ENCODE measurements around the gene RPUSD3. TPM values are rescaled to one million over a fixed set of nuclear protein-coding genes. Genes with fewer than 3 reads are reported as not detected.

Gene RPUSD3
- total and polyA plus RNA-seq, 10 donors, result 21.3 to 41.7 (median 30.0) TPM

DNA sequence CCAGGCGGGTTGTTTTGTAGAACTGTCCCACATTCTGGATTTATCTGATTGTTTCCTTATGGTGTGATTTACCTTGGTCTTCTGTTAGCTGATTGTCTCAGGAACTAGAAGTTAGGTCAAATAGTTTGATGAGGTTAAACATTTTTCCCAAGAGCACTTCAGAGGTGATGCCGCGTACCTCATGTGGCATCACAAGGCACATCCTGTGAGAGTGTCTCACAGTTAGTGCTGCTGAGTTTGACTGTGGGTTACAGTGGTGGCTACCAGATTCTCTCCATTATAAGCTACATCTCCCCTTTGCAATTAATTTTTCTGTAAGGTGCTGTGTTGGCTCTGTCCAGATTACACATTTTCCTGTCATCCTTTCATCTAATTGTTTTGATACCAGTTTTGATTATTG is 12.6 kb downstream of the RPUSD3 start:
- Histone ChIP-seq H3K27ac (no peak overlapping the region), H3K9me3 (no peaks in the 10 kb centered on the region), H3K4me1 (peaks cover 0 to 6% (median 0%) of the 10 kb centered on the region in 6 donors), H3K27me3 (replicated peaks in 1 of 7) (no peaks in the 10 kb centered on the region), H3K36me3 (peaks cover 0 to 97% (median 42%) of the 10 kb centered on the region in 6 donors), H3K4me3 (no peak overlapping the region)
- intact Hi-C loops (cut with DNase I; ENCODE audit: low total_unique reads), result no loop called here
- WGBS, 5 donors, result 90 to 96% (median 94%) methylated on average over 3 of the region's 3 CpGs
- DNase-seq, result no peak
- TF ChIP-seq POLR2AphosphoS5 (IDR thresholded peaks at IDR 0.05) (no peak), POLR2A (IDR thresholded peaks at IDR 0.05) (no peak)
- TF ChIP-seq, protein P1, sequence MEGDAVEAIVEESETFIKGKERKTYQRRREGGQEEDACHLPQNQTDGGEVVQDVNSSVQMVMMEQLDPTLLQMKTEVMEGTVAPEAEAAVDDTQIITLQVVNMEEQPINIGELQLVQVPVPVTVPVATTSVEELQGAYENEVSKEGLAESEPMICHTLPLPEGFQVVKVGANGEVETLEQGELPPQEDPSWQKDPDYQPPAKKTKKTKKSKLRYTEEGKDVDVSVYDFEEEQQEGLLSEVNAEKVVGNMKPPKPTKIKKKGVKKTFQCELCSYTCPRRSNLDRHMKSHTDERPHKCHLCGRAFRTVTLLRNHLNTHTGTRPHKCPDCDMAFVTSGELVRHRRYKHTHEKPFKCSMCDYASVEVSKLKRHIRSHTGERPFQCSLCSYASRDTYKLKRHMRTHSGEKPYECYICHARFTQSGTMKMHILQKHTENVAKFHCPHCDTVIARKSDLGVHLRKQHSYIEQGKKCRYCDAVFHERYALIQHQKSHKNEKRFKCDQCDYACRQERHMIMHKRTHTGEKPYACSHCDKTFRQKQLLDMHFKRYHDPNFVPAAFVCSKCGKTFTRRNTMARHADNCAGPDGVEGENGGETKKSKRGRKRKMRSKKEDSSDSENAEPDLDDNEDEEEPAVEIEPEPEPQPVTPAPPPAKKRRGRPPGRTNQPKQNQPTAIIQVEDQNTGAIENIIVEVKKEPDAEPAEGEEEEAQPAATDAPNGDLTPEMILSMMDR (IDR thresholded peaks at IDR 0.05 in 8 of 11, conservative IDR thresholded peaks at IDR 0.05 in 3 of 11), result no peak

DNA sequence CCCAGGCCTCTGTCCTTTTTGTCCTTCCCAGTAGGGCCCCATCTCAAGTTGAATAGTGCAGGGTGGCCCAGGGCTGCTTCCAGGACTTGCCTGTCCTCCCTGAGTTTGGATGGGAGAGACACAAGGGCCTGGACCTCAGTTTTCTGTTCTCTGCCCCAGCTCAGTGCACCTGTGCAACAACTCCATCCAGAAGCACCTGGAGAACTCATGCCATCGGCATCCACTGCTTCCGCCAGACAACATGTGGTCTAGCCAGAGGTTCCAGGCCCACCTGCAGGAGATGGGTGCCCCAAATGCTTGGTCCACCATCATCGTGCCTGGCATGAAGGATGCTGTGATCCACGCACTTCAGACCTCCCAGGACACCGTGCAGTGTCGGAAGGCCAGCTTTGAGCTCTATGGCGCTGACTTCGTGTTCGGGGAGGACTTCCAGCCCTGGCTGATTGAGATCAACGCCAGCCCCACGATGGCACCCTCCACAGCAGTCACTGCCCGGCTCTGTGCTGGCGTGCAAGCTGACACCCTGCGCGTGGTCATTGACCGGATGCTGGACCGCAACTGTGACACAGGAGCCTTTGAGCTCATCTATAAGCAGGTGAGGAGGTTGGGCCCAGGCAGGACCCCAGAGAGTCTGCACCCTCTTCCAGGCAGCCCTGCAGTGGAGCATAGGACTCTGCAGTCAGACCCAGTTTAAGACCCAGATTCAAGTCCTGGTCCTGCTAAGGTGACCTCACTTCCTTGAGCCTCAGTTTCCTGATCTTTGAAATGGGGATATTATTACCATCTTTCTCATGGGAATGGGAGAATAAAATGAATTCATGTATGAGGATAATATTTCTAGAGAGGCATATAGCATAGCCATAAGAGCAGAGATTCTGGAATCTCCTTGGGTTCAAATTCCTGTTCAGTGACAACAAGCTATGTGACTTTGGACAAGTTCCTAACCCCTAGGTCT is 14.7 kb downstream of the RPUSD3 start:
- Histone ChIP-seq H3K27ac (no peak overlapping the region), H3K4me3 (no peak overlapping the region), H3K4me1 (peaks cover 0 to 6% (median 0%) of the 10 kb centered on the region in 6 donors), H3K36me3 (peaks cover 0 to 87% (median 22%) of the 10 kb centered on the region in 6 donors), H3K9me3 (no peaks in the 10 kb centered on the region), H3K27me3 (replicated peaks in 1 of 7) (no peaks in the 10 kb centered on the region)
- DNase-seq, result peak; percentile 62
- intact Hi-C loops (cut with DNase I; ENCODE audit: low total_unique reads), result no loop called here
- WGBS, 5 donors, result 93 to 100% (median 95%) methylated on average over 7 to 17 of the region's 17 CpGs
- no peak for TF ChIP-seq POLR2A (IDR thresholded peaks at IDR 0.05)
- peak in 2 of 3 donors; percentile 13 to 59 for TF ChIP-seq POLR2AphosphoS5 (IDR thresholded peaks at IDR 0.05)

DNA sequence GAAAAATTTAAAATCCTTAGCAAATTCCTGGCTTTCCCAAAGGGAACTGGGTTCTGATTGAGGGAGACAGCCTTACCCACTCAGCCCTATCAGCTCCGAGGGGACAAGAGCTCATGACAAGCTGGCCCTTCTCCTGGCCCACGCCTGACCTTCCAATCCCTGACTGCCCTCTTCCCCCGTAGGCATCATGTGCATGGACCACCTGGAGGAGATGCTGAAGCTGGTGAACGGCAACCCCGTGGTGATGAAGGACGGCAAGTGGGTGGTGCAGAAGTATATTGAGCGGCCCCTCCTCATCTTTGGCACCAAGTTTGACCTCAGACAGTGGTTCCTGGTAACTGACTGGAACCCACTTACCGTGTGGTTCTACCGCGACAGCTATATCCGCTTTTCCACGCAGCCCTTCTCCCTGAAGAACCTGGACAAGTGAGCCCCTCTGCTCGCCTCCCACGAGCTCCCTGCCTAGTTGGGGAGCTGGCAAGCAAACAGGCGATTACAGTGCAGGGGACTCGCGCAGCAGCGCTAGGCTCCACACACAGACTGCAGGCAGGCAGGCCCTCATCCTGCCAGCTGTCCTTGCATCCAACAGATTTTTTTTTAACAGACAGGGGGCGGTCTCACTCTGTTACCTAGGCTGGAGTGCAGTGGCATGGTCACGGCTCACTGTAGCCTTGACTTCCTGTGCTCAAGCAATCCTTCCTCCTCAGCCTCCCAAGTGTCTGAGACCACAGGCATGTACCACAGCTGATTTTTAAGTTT is 16.8 kb downstream of the RPUSD3 start:
- Histone ChIP-seq H3K27me3 (replicated peaks in 1 of 7) (no peaks in the 10 kb centered on the region), H3K4me3 (no peak overlapping the region), H3K4me1 (peaks cover 0 to 6% (median 0%) of the 10 kb centered on the region in 6 donors), H3K27ac (no peak overlapping the region), H3K36me3 (peaks cover 0 to 73% (median 8%) of the 10 kb centered on the region in 6 donors), H3K9me3 (no peaks in the 10 kb centered on the region)
- 85 to 87% (median 85%) methylated on average over 19 to 20 of the region's 20 CpGs for WGBS, 5 donors
- intact Hi-C loops (cut with DNase I; ENCODE audit: low total_unique reads), result no loop called here
- no peak for DNase-seq
- TF ChIP-seq POLR2A (IDR thresholded peaks at IDR 0.05) (no peak), POLR2AphosphoS5 (IDR thresholded peaks at IDR 0.05) (peak in 1 of 3 donors; percentile 43)
- TF ChIP-seq, protein P1 (IDR thresholded peaks at IDR 0.05 in 8 of 11, conservative IDR thresholded peaks at IDR 0.05 in 3 of 11), result peak in 5 of 11 experiments; percentile 9 to 28 (median 11)

DNA sequence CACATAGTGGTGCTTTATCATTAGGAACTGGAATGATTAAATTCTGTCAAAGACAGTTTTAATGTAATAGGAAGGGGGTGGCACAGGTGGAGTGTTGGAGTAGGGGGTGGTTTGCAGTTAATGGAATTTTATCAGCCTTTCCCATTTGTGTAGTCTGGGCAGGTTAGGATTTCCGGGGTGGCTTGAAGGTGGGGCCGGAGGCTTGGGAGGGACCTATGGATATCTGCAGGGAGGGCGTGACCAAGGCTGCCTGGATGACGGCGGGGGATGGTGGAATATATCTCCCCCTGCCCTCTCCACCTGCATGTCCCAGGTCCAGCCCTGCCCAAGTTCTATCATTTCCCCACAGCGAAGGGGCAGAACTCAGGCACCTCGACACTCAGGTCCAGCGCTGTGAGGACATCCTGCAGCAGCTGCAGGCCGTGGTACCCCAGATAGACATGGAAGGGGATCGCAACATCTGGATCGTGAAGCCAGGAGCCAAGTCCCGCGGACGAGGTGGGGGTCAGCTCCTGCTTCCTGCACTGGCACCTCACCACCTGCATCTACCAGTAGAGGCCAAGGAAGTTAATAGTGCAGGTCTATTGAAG is 18.3 kb downstream of the RPUSD3 start:
- DNase-seq, result no peak
- H3K9me3 ChIP-seq, result no peaks in the 10 kb centered on the region

More for the DNA sequence above, 18.3 kb downstream of the RPUSD3 start:
- H3K4me3 ChIP-seq, result no peak overlapping the region
- H3K27ac ChIP-seq, result no peak overlapping the region
- TF ChIP-seq POLR2AphosphoS5 (IDR thresholded peaks at IDR 0.05), result peak in 1 of 3 donors; percentile 45
- TF ChIP-seq, protein P1 (IDR thresholded peaks at IDR 0.05 in 8 of 11, conservative IDR thresholded peaks at IDR 0.05 in 3 of 11), result no peak
- intact Hi-C loops (cut with DNase I; ENCODE audit: low total_unique reads), result no loop called here
- H3K36me3 ChIP-seq, result peaks cover 0 to 68% (median 8%) of the 10 kb centered on the region in 6 donors
- WGBS, 5 donors, result 82 to 91% (median 84%) methylated on average over 11 to 14 of the region's 14 CpGs
- no peaks in the 10 kb centered on the region for H3K27me3 ChIP-seq (replicated peaks in 1 of 7)
- peaks cover 0 to 5% (median 0%) of the 10 kb centered on the region in 6 donors for H3K4me1 ChIP-seq

All from spleen (tissue), 11 donors.